ENCODE data around the gene RNU6-1. TPM values are rescaled to one million over a fixed set of nuclear protein-coding genes. Genes with fewer than 3 reads are reported as not detected.

RNU6-1 gene
- total and polyA plus RNA-seq, 10 donors, result not detected

DNA sequence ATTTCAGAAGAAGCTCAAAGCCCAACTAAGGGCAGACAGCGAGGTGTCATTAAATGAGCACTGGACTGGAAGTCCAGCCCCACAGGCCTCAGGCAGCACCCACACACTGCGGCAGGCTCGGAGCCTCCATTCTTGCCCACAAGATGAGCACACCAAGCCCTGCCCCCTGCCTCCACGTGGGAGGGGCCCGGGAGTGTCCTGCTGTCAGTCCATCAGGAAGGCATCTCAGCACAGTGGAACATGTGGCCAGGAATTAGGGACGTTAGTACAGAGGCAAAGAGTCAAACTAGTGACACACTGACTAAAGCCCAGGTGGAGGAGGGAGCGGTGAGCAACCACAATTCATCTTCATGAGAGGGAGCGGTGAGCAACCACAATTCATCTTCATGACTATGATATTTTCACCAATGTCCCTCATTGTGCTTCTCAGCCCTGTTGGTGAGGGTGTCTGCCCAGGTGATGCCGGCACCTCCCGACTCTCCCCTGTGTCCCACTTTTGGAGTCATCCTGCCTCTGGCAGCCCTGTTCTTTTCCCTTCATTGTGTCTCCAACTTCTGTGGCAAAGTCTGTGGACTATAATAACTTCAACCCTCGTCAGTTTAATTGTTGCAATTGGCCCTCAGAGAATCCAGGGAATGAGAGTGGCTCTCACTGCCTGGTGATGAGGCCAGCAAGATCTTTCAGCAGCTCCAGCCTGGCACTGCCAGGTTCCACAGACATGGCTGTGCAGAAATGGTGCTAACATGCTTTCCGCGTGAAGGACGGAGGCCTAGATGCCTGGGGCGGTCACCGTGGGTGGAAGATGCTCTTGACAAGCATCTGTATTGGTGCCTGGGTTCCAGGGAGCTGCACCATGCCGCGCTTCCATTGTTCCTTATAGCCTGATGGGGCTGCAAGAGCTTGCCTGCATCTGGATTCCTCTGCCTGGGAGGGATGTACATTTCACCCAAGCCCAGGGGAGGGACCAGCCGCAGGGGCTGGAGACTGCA lies 37.6 kb downstream of the RNU6-1 start:
- WGBS, 5 donors, result 87 to 90% (median 89%) methylated on average over 19 of the region's 19 CpGs
- intact Hi-C loops (cut with DNase I; ENCODE audit: low total_unique reads), result no loop called here
- Histone ChIP-seq H3K36me3 (peaks cover 0 to 62% (median 4%) of the 10 kb centered on the region in 6 donors), H3K9me3 (no peaks in the 10 kb centered on the region), H3K27ac (no peak overlapping the region), H3K4me3 (no peak overlapping the region), H3K27me3 (replicated peaks in 1 of 7) (no peaks in the 10 kb centered on the region), H3K4me1 (peaks cover 0 to 11% (median 3%) of the 10 kb centered on the region in 6 donors)
- peak; percentile 47 for DNase-seq
- no peak for TF ChIP-seq POLR2AphosphoS5 (IDR thresholded peaks at IDR 0.05)
- TF ChIP-seq CTCF (IDR thresholded peaks at IDR 0.05 in 8 of 11, conservative IDR thresholded peaks at IDR 0.05 in 3 of 11), result no peak
- no peak for TF ChIP-seq POLR2A (IDR thresholded peaks at IDR 0.05)

- Histone ChIP-seq H3K4me3 (no peak overlapping the region), H3K27me3 (replicated peaks in 1 of 7) (no peaks in the 10 kb centered on the region), H3K9me3 (no peaks in the 10 kb centered on the region), H3K27ac (no peak overlapping the region), H3K36me3 (peaks cover 0 to 51% (median 2%) of the 10 kb centered on the region in 6 donors), H3K4me1 (peaks cover 0 to 22% (median 8%) of the 10 kb centered on the region in 6 donors)
- WGBS, 5 donors, result 89 to 96% (median 93%) methylated on average over 2 of the region's 2 CpGs
- peak; percentile 16 for DNase-seq
- intact Hi-C loops (cut with DNase I; ENCODE audit: low total_unique reads), result no loop called here
- no peak for TF ChIP-seq CTCF (IDR thresholded peaks at IDR 0.05 in 8 of 11, conservative IDR thresholded peaks at IDR 0.05 in 3 of 11)
Measured at GRCh38 chr15:67801142-67801541, 38.7 kb downstream of the RNU6-1 start.

- WGBS, 5 donors, result 61 to 84% (median 70%) methylated on average over 6 of the region's 6 CpGs
- H3K9me3 ChIP-seq, result peaks cover 0 to 11% (median 9%) of the 10 kb centered on the region in 8 donors
- peaks cover 0 to 19% (median 4%) of the 10 kb centered on the region in 6 donors for H3K4me1 ChIP-seq
- TF ChIP-seq POLR2A (IDR thresholded peaks at IDR 0.05), result no peak
- no peak for TF ChIP-seq CTCF (IDR thresholded peaks at IDR 0.05 in 8 of 11, conservative IDR thresholded peaks at IDR 0.05 in 3 of 11)
- no peak for TF ChIP-seq POLR2AphosphoS5 (IDR thresholded peaks at IDR 0.05)
- no peak overlapping the region for H3K27ac ChIP-seq
- intact Hi-C loops (cut with DNase I; ENCODE audit: low total_unique reads), result no loop called here
- peaks cover 0 to 46% (median 2%) of the 10 kb centered on the region in 6 donors for H3K36me3 ChIP-seq
- H3K27me3 ChIP-seq (replicated peaks in 1 of 7), result no peaks in the 10 kb centered on the region
- H3K4me3 ChIP-seq, result no peak overlapping the region
- DNase-seq, result no peak
Measured at GRCh38 chr15:67799801-67800205, 40.0 kb downstream of the RNU6-1 start.
